GM19372 (cell line): ENCODE results near the gene TTC3.
"Not testable (repeated sequence)": the region's sequence is repeated elsewhere in the genome, so short reads cannot be mapped to it uniquely, and the experiment has no call there.

Experiments used
- ATAC-seq: cut with Tn5 transposase; IDR thresholded peaks from one replicate; pipeline ENCODE4 v1.9.1; 2021; ENCODE audit warnings: mild to moderate bottlenecking, low read depth, moderate library complexity; ENCODE audit not compliant: unreplicated experiment

Gene TTC3

GRCh38 chr21:37072988-37073416 is at the start of gene TTC3, which contains the start of gene PIGP:
Gene TTC3, plus strand, starts transcription at chr21:37073254. Its CDS starts 14,004 bp downstream, at chr21:37087258.
Gene PIGP, minus strand, starts transcription at chr21:37073071. Its CDS starts 556 bp downstream, at chr21:37072515.
- peak; percentile 63 for ATAC-seq

GRCh38 chr21:37026499-37026898 is 46.6 kb upstream of the TTC3 start:
- no peak for ATAC-seq

- no peak for ATAC-seq
Measured at GRCh38 chr21:37028570-37028969, 44.5 kb upstream of the TTC3 start.

GRCh38 chr21:37030864-37031263 is 42.2 kb upstream of the TTC3 start:
- ATAC-seq = no peak

- no peak for ATAC-seq
Measured at GRCh38 chr21:37032293-37032692, 40.8 kb upstream of the TTC3 start.

GRCh38 chr21:37032877-37033471 is 40.1 kb upstream of the TTC3 start:
- ATAC-seq = no peak

GRCh38 chr21:37034394-37034793 is 38.7 kb upstream of the TTC3 start:
- ATAC-seq = not testable (repeated sequence)

- ATAC-seq = no peak
Measured at GRCh38 chr21:37036177-37036576, 36.9 kb upstream of the TTC3 start.

- no peak for ATAC-seq
Measured at GRCh38 chr21:37039411-37040075, 33.5 kb upstream of the TTC3 start.

- ATAC-seq = no peak
Measured at GRCh38 chr21:37040212-37040611, 32.8 kb upstream of the TTC3 start.

- no peak for ATAC-seq
Measured at GRCh38 chr21:37041706-37042271, 31.3 kb upstream of the TTC3 start.

GRCh38 chr21:37043818-37044217 is 29.2 kb upstream of the TTC3 start:
- no peak for ATAC-seq

GRCh38 chr21:37044643-37045042 is 28.4 kb upstream of the TTC3 start:
- ATAC-seq = no peak

- ATAC-seq = no peak
Measured at GRCh38 chr21:37045149-37045548, 27.9 kb upstream of the TTC3 start.

GRCh38 chr21:37045556-37045955 is 27.5 kb upstream of the TTC3 start:
- ATAC-seq = no peak

- ATAC-seq = no peak
Measured at GRCh38 chr21:37047079-37047478, 26.0 kb upstream of the TTC3 start.

GRCh38 chr21:37049741-37050140 is 23.3 kb upstream of the TTC3 start:
- not testable (repeated sequence) for ATAC-seq

- ATAC-seq = no peak
Measured at GRCh38 chr21:37055271-37055855, 17.7 kb upstream of the TTC3 start.

GRCh38 chr21:37057614-37058013 is 15.4 kb upstream of the TTC3 start:
- ATAC-seq = no peak

- ATAC-seq = no peak
Measured at GRCh38 chr21:37058261-37058660, 14.8 kb upstream of the TTC3 start.

- no peak for ATAC-seq
Measured at GRCh38 chr21:37059181-37059580, 13.9 kb upstream of the TTC3 start.
